Measurements from ENCODE around the gene KCTD15.

DNA sequence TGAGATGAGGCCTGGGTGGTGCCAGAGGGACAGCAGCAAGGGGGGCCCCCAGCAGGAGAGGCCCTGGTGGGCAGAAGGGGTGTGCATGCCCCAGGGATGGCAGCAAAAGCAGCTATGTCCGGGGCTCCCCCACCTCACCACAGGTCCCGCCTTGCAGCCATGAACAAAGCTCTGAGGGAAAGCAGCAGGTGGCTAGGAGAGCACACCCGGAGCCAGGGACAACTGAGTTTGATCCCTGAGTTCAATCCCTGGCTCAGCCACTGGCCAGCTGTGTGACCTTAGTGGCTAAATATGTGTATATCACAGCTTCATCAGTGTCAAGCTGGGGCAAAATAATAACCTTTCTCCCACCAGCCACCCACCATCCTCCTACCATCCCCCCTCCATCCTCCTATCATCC, 47.7 kb upstream of the KCTD15 start:
- TF ChIP-seq, protein P1, sequence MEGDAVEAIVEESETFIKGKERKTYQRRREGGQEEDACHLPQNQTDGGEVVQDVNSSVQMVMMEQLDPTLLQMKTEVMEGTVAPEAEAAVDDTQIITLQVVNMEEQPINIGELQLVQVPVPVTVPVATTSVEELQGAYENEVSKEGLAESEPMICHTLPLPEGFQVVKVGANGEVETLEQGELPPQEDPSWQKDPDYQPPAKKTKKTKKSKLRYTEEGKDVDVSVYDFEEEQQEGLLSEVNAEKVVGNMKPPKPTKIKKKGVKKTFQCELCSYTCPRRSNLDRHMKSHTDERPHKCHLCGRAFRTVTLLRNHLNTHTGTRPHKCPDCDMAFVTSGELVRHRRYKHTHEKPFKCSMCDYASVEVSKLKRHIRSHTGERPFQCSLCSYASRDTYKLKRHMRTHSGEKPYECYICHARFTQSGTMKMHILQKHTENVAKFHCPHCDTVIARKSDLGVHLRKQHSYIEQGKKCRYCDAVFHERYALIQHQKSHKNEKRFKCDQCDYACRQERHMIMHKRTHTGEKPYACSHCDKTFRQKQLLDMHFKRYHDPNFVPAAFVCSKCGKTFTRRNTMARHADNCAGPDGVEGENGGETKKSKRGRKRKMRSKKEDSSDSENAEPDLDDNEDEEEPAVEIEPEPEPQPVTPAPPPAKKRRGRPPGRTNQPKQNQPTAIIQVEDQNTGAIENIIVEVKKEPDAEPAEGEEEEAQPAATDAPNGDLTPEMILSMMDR (conservative IDR thresholded peaks at IDR 0.05; ENCODE audit: low read length), result no peak
- no peak for TF ChIP-seq EZH2phosphoT487 (IDR thresholded peaks at IDR 0.05; ENCODE audit: borderline replicate concordance, low read depth, low read length)
